HuH-7 (cell line): ENCODE data around the gene MITF.
"Not testable (repeated sequence)": the region's sequence is repeated elsewhere in the genome, so short reads cannot be mapped to it uniquely, and the experiment has no call there.

Experiments used
- DNase-seq: peaks from one replicate; pipeline ENCODE4 v3.0.0; 2011; ENCODE audit warnings: low spot score

MITF gene

GRCh38 chr3:69872783-69873378, 133.6 kb downstream of the MITF start:
- no peak for DNase-seq

DNA sequence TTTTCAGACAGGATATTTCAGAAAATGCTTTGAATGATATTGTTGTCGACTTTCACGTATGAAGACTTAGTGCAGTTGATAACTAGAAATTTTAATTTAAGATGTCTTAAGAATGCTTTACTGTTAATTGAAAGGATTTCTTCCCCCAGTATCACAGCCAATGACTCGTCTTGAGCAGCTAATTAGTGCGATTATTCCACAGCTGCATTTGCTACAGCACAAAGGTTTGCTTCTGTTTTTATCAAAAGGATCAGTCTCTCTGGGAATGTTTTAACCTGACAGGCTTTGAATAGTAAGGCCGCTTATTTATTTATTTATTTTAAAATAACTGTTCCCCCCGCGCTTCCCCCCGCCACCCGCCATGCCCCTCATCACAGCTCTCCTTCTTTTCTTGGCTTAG, 136.8 kb downstream of the MITF start:
- no peak for DNase-seq

DNA sequence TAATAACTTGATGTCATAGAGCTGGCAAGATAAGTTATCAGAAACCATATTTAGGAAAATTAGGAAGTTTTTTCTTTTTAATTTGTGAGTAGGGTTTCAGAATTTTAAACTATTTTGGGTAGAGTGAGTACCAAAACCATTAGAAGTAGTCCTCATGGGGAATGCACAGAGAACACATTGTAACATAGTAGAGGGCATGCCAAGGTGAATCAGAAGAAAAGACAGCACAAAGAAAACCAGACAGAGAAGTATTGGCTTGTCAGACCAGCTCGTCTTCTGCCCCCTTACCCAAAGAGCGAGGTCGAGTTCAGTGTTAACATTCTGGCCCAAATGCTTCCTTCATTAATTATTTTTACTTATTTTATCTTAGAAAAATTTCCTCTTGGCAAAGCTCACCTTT, 139.0 kb downstream of the MITF start:
- DNase-seq: no peak

DNA sequence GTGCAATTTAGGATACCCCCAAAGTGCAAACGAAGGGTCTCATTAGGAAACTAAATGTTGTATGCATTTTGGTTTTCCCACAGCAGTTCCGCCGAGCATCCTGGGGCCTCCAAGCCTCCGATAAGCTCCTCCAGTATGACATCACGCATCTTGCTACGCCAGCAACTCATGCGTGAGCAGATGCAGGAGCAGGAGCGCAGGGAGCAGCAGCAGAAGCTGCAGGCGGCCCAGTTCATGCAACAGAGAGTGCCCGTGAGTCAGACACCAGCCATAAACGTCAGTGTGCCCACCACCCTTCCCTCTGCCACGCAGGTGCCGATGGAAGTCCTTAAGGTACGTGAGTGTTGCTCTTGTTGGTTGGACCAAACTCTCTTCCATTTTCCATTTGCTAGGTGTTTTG, 139.8 kb downstream of the MITF start:
- DNase-seq: no peak

GRCh38 chr3:69880069-69880640, 140.9 kb downstream of the MITF start:
- no peak for DNase-seq

- no peak for DNase-seq
Measured at GRCh38 chr3:69881051-69881450, 141.8 kb downstream of the MITF start.

DNA sequence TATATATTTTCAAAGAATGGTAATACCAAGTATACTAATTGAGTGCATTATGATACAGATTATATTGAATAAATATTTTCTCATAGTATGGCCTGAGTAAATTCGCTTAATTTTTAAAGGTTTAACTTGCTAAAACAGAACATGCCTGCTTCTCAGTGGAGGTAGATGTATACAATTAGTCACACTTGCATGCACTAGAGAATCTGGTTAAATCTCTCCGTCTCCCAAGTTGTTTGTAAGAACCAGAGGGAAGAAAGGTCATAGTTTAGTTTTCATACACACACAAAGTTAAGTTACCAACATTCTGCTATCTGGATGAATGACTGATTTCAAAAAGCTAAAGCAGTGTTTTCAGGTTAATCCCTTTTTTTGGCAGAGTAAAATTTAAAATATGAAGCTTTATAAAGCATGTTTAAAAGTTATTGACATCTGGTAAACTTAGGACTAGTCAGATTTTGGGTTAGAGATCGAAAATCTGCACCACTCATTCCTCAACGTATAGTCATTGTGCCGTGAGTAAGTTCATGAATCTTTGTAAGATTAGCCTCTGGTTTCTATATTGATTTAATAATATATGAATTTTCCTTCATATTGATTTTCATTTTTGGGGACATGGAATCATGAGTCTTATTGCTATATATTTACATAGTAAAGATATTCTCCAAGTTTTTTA, 142.6 kb downstream of the MITF start:
- DNase-seq: no peak

- DNase-seq: no peak
Measured at GRCh38 chr3:69882560-69882959, 143.3 kb downstream of the MITF start.

DNA sequence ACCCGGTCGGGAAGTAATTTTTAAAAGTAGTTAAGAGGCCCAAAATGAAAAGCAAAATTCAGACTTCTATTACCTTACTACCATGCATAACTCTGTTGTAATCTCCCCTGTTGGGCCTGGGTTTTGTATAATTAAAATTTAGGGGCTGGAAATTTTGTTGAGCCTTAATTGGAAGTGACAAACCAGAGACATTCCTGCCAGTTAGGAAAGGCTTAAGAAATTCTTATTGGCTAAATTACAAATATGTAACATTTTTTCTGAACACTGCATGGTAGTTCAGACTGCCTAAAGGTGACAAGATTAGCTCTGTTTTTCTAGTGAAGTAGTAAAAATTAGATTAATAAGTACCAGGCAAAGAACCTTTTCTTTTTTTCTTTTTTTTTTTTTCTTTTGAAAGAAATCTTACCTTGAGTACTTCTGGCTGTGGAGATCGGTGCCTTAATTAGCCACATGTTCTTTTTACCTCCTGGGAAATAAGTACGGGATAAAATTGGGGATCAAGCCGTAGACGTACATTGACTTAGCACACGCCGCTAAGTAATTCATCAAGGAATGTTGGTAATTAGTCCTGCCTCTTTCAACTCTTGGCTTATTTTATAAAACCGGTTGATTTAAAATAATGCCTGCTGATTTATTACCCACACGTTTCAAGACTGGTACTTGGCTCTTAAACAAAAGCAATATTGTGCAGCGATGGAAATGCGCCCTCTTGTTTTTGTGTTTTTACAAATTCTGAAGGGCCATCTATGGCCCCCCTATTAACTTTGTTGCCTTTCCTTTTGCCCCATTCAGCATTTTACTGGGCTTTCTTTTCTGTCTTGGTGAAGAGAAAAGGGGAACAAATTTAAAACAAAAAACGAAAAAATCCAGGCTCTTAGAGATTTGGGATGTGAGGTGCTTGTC, 149.0 kb downstream of the MITF start:
- no peak for DNase-seq

GRCh38 chr3:69888943-69889315, 149.7 kb downstream of the MITF start:
- DNase-seq: no peak

- no peak for DNase-seq
Measured at GRCh38 chr3:69890084-69890483, 150.8 kb downstream of the MITF start.

DNA sequence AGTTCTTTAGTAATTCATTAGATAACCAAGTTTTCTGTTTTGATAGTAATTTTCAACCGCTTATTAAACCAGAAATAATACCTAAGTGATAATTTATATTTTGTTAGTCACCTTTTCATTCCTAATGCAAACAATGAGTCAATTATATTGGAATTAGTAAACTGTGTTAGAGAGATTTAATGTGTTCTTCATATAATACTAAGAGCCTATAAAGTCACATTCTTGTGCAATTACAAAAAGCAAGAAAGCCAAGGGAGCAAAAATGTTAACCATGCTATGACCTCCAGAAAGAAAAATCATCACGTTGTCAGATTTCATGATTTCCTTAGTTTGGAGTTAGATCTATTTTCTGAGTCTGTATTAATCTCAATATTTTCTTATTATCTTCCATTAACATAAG, 151.4 kb downstream of the MITF start:
- no peak for DNase-seq

- DNase-seq: no peak
Measured at GRCh38 chr3:69892706-69893105, 153.4 kb downstream of the MITF start.

- DNase-seq: no peak
Measured at GRCh38 chr3:69893274-69893673, 154.0 kb downstream of the MITF start.

DNA sequence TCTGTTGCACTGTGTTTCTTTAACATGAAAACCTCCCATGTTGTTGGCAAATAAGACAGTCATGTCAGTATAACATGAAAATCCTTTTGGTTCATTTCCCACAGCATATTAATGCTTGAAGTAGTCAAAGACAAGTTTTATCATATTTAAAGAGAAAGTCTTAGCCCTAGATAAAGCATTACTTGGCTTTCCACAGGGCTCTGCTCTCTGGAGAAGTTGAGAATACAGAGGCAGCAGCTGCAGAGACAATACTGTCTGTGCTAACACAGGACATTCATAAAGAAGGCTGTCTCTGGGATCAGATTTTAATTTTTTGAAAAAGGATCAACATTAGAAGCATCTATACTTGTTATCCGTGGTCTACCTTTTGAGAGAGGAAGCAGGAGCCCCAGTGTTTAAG, 156.8 kb downstream of the MITF start:
- DNase-seq: no peak

DNA sequence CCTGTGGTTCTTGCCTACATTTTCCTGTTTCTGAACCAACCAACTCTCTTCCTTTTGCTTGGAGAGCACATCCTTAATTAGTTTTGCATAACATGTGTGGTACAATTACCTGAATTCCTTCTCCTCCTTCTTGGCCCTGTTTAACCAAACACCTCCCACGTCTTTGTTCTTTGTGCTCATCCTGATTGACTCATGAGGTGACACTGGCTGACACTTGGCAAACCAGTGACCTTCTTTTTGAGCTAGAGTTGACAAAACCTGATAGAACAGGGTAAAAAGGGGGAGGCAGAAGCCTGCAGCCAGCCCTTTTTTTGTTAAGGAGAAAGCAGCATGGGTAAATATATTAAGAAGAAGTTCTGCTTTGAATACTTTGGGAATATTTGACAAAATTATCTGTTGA, 161.1 kb downstream of the MITF start:
- DNase-seq: no peak

GRCh38 chr3:69901802-69902201, 162.5 kb downstream of the MITF start:
- DNase-seq: no peak

GRCh38 chr3:69902386-69902785, 163.1 kb downstream of the MITF start:
- no peak for DNase-seq

DNA sequence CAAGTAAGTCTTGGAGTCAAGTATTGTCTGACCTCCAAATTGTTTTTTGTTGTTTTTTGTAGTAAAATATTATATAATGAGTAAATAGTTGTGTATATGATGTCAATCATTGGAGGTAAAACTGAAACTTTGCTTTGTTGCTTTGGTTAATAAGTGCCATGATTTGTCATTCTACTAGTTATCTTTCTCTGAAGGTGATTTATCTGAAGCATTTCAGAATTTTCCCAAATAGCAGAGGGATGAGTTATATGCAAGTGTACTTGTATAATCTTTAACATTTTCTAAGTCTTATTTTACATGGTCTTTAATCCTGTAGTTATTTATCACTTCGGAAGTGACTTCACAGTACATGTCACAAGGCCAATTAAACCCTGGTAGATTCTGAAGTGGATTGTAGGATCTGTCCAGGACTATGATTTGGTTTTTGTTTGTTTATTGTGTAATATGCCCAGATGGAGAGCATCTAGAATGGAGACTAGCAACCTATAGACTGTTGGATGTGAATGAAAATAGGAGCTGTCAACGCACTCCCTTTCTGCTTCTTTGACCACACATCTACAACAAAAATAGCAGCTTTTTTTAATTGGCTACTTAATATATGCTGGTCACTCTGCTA, 167.2 kb downstream of the MITF start:
- DNase-seq: no peak

GRCh38 chr3:69907554-69907953, 168.3 kb downstream of the MITF start:
- DNase-seq: no peak

- not testable (repeated sequence) for DNase-seq
Measured at GRCh38 chr3:69909859-69910258, 170.6 kb downstream of the MITF start.

GRCh38 chr3:69913422-69913821, 174.2 kb downstream of the MITF start:
- no peak for DNase-seq
